Measurements from ENCODE around the gene SLC2A9.

SLC2A9 gene

DNA sequence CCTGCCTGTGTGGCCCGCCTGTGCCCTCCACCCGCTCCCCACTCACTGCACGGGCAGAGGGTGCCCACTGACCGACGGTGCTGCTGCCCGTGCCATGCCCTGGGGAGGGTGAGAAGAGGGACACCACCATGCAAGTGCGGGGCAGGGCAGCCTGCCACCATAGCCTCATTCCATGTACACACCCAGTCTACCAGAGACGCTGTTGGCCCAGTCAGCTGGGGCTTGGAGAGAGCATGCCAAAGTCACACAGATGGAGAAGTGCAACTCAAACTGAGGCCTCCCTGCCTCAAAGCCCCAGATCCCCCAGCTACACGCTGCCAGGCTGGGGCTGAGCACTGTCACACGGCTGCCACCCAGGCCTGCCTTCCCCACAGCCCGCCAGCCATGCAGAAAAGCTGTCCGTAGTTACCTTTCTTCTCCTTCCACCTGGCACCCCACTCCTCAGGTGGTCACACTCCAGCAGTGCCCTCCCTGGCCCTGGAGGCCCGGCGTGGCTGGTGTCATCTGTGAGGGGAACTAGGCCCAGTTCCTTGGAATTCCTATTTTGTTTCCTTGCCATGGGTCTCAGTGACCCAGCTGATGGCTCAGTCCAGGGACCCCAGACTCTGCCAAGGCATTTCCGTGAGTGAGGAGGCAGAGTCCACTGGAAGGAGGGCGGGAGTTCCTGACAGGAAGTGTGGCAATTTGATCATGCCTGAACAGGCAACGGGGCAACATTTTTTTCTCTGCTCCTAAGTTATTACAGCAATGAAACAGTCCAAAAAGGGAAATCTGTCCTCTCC is at the start of gene SLC2A9:
Gene SLC2A9 (minus strand): TSS at position 627 of the 782 bp plus-strand sequence. CDS start 68 bp downstream, at position 559.
- DNase-seq (ENCODE audit: low read depth in 2 of 2) = no peak

DNA sequence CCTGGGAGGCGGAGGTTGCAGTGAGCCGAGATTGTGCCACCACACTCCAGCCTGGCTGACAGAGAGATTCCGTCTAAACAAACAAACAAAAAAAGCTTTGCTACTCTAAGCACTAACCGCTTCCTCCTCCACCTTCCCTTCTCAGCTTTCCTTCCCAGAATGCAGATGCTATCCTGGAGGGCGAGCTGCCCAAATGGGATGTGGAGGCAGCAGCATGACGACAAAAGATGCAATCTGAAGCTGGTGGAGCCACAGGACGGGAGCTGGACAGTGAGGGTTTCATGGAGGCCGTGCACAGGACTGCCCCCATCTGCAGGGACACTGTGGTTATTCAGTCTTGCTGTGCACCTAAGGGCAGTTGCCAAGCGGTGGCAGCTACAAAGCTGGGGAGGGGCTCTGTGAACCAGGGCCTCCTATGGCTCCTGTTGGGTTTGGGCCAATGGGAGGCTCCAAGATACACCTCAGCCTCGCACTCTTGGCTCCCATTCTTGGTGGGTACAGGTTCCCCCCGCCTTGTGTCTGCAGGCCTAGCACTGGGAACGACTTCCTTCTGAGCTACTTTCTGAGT is 47.9 kb upstream of the SLC2A9 start:
- no peak for DNase-seq (ENCODE audit: low read depth in 2 of 2)

DNA sequence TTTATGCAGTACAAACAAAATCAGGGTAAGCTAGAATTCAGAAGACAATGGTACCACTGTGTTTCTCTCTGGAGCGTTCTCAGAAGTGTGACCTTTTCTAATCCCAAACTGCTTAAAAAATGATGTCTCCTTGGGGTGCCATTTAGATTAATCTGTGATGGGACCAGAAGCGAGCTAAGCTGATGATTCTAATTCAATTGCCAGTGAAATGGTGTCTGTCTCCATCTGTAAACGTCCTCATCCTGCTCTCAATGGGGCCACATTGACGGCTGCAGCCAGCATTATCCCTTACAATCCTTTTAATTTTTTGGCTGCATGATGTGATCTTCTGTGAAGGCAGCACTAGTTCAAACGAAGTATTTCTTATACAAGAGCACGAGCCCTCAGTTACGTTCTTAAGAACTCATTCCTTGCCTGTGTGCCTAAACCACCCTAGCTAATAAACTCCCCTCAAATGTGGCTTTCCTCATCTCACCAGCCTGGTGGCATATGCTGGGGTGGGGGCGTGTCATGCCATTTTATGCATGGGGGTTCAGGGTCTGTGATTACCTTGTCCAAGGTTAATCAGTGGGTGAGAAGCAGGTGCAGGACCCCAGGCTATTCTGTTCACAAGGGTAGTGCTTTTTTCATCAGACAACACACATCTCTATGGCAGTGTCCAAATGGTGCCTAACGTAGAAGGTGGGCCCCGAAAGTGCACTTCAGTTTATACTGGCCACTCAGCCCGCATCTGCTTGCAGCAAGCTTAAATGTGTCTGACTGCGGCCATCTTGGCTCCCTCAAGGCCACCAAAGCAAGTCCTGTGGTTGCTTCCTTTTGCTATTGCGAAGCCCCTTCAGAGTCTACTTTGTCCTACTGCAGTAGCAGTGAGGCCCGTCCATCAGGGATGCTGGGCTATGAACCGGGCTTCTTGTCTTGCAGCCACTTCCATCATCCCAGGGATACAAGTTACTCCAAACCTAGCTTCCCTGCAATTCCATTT is 45.7 kb upstream of the SLC2A9 start:
- DNase-seq (ENCODE audit: low read depth in 2 of 2) = no peak

DNA sequence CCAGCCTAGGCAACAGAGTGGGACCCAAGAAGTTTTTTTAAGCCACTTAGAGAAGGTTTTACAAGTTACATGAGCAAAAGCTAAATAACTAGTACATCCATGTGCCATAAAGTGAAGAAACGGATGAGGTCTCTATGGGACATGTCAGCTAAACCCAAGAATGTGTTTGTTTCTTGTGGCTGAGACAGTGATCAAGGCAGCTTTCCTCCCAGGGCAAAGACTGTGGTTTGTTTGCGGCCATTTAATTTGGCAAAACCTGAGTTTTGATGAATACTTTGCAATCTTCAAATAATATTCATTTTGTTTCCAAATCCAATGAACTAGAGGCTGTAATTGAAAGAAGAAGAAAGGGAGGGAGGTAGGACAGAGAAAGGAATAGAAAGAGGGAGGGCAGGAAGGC is 44.9 kb upstream of the SLC2A9 start:
- no peak for DNase-seq (ENCODE audit: low read depth in 2 of 2)

DNA sequence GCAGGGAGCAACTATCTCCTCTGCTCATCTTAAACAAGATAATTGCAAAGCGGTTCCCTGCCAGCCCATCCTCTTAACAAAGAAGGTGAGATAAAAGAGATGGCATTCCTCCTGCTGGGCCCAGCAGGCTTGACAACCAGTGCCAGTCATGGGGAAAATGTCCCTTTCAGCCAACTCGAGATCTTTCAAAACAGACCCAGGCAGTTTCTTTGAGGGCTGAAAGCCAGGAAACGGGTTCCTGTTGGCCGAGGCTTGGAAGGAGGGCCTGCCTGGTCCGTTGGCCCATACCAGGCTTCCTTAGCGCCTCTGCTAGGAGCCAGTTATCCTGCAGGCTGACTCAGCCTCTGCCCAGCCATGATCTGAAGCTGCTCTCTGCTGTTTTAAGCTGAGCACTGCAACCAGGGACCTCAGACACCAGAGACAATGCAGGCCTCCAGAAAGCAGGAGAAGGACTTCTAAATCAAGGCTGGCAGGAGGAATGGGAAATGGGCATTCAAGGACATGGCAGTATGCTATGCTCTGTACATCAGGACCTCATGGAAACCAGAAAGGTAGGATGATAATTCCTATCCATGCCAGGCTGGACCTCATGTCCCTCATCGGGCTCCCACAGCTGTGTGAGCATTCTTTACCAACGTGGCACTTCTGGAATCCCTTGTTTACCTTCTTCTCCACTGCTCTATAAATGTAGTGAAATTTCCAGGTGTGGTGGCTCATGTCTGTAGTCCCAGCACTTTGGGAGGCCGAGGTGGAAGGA is 42.4 kb upstream of the SLC2A9 start:
- DNase-seq (ENCODE audit: low read depth in 2 of 2) = no peak

DNA sequence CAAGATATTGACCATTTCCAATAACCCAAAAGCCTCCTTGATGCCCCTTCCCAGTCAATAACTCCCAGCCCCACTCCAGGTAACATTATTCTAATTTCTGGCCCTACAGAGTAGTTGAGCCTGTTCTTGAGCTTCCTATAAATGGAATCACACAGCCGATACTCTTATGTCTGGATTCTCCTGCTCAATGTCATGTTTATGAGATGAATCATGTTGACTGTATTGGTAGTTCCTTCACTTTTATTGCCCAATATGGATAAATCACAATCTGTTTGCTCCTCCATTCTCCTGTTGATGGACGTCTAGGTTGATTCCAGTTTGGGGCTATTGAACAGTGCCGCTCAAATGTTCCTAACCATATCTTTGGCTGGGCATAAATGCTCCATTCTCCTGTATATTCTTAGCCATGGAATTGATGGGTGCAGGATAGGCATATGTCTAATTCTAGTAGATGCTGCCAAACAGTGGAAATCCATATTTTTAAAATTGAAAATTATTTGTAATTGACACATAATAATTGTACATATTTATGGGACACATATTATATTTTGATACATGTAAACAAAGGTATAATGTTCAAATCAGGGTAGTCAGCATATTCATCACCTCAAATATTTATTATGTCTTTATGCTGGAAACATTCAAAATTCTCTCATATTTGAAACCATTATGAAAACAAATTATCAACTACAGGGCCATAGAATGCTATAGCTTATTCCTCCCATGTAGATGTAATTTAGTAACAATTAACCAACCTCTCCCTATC is 40.5 kb upstream of the SLC2A9 start:
- DNase-seq (ENCODE audit: low read depth in 2 of 2) = no peak

DNA sequence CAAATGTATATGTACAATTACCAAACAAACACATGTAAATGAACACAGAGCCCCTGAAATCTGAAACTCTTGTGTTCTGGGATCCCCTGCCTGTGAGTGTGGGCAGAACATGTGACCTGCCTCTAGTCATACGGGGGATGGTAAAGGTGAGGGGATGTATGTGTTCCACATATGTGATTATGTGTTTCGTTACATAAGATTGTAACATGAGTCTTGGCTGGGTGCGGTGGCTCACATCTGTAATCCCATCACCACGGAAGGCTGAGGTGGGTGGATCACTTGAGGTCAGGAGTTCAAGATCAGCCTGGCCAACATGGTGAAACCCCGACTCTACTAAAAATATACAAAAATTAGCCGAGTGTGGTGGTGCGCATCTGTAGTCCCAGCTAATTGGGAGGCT is 37.1 kb upstream of the SLC2A9 start:
- no peak for DNase-seq (ENCODE audit: low read depth in 2 of 2)

DNA sequence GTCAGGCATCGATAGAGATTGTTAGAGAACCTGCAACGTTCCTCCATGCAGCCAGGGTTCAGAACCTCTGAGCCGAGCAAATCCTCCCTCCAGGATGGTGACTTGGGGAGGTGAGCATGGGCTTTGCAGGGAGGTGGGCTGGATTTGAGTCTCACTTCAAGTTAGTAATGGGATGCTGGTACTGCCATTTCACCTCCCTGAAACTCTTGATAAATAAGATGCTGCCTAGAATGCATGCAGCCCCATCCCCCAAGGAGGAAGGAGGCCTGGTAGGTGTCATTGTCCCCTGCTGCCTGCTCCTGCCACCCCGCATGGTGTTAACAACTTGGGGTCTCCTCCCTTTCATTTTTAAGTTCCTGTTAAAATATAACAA is 35.7 kb upstream of the SLC2A9 start:
- DNase-seq (ENCODE audit: low read depth in 2 of 2) = no peak

DNA sequence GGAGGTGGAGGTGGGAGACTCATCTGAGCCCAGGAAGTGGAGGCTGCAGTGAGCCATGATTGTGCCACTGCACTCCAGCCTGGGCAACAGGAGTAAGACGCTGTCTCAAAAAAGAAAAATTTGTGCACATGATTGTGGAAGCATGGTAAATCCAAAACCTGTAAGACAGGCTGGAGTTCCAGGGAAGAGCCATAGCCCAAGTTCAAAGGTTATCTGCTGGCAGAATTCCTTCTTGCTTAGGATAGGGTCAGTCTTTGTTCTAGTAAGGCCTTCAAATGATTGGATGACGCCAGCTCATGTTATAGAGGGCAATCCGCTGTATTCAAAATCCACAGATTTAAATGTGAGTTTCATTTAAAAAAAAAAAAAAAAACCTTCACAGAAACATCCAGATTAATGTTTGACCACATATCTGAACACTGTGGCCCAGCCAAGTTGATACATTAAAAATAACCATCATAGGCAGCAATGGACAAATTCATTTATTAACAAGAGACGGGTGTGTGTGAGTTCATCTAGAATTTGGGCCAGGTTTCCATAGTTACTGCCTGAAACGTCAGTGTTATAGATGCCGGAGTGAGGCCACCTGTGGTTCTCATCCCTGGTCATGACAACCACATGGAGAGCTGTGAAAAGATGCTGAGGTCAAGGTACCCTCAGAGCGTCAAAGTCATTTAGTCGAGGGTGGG is 35.2 kb upstream of the SLC2A9 start:
- DNase-seq (ENCODE audit: low read depth in 2 of 2) = no peak

DNA sequence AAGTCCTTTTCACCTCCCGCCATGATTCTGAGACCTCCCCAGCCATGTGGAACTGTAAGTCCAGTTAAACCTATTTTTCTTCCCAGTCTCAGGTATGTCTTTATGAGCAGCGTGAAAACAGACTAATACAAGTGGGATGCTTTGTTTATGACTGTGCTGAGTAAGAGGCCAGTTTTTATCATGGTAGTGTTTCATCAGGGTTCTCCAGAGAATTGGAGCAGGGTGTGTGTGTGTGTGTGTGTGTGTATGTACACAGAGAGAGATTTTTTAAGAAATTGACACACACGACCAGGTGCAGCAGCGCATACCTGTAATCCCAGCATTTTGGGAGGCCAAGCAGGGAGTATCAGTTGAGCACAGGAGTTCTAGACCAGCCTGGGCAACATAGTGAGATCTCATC is 34.6 kb upstream of the SLC2A9 start:
- DNase-seq (ENCODE audit: low read depth in 2 of 2) = no peak

DNA sequence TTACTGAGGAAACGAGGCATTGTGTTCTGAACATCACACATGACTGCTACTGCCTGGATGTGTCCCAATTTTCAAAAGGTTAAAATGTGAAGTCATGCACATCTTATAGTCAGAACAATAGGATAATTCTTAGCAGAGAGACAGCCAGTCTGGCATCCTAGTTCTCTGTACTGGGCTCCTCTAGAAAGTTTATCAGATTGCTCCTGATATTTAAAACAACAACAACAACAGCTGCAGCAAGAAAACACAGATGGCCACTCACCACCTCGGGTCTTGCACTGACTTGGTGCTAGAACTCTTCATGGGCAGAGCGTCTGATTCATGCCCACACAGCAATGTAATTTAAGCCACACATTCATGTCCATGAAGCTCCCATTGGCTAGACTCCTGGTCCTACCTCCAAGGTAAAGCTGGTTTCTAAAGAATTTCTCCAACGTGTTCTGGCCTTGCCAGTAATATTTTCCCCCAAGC is 33.3 kb upstream of the SLC2A9 start:
- DNase-seq (ENCODE audit: low read depth in 2 of 2) = no peak

DNA sequence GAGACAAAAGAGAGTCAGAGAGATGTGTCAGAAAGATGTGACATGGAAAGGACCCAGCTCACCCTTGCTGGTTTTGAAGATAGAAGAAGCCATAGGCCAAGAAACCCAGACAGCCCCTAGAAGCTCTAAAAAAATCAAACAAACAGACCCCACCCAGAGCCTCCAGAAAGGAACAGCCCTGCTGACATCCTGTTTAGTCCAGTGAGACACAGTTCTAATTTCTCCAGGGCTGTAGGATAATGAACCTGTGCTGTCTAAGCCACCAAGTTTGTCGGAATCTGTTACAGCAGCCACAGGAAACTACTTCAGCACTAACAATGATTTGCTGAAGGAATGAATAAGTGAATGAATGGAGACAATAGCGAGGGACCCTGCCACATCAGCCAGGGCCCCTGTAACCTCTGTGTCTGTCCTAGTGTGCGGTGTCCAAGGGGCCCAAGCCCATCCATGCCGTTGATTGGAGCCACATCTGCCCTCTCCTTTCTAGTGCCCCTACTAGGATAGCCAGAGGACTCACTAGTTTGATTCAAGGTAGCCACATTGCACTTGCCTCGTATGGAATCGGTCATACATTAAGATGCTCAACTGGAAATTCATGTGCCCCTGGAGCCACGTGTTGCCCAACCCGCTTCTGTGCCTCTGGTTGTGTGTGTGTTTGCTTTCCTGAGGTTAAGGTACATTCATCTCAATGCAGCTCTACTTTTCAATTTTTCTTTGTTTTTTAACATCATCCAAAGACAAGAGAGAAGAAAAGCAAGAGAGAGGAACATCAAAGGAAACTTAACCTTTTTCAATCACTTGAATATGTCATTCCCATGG is 32.5 kb upstream of the SLC2A9 start:
- no peak for DNase-seq (ENCODE audit: low read depth in 2 of 2)

DNA sequence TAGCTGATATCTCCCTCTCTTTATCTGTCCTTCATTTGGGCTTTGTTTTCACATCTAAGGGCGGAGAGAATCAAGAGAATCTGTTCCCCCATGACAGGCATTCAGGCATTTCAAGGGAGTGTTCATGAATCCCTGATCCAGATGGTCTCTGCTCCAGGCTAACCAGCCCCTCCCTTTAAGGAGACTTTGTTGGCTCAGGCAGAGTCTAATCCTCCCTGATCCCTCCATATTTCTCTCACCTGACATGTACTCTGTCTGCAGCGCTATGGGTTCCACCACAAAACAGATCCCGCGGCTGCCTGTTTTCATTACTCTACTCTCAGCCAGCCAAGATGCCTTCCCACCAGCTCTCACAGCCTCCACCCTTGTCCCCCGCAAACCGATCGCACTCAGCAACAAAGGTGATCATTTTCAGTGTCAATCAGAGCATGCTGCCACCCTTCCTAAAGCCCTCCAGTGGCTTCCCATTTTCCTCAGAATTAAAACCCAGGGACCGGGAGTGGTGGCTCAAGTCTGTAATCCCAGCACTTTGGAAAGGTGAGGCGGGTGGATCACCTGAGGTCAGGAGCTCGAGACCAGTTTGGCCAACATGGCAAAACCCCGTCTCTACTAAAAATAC is 30.3 kb upstream of the SLC2A9 start:
- no peak for DNase-seq (ENCODE audit: low read depth in 2 of 2)

DNA sequence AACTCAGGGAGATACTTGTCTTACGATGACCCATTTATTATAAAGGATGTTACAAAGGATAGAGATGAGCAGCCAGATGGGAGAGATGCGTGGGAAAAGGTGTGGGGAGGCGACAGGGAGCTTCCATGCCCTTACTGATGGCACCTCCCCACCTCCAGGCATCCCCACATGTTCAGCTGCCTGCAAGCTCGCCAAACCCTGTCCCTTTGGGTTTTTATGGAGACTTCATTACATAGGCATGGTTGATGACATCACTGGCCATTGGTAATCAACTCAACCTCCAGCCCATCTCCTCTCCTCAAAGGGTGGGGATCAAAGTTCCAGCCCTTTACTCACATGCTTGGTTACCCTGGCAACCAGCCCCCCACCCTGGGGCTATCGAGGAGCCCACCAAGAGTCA is 29.4 kb upstream of the SLC2A9 start:
- no peak for DNase-seq (ENCODE audit: low read depth in 2 of 2)

DNA sequence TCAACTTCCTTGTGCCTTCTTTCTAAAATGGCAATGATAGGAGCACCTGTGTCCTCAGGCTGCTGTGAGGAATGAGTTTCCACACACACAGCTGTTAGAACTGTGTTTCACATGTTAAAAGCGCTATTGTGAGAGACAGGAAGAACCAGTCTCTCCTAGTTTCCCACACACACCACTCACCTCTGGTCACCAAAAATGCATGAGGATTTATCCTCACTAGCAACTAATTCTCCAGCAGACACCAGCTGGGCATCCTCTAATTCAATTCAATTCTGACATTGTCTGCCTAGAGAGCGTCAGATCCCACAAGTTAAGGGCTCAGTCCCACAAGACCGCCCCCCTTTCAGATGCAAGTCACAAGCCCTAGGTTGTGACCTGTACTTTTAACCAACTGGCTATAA is 29.0 kb upstream of the SLC2A9 start:
- DNase-seq (ENCODE audit: low read depth in 2 of 2) = no peak

DNA sequence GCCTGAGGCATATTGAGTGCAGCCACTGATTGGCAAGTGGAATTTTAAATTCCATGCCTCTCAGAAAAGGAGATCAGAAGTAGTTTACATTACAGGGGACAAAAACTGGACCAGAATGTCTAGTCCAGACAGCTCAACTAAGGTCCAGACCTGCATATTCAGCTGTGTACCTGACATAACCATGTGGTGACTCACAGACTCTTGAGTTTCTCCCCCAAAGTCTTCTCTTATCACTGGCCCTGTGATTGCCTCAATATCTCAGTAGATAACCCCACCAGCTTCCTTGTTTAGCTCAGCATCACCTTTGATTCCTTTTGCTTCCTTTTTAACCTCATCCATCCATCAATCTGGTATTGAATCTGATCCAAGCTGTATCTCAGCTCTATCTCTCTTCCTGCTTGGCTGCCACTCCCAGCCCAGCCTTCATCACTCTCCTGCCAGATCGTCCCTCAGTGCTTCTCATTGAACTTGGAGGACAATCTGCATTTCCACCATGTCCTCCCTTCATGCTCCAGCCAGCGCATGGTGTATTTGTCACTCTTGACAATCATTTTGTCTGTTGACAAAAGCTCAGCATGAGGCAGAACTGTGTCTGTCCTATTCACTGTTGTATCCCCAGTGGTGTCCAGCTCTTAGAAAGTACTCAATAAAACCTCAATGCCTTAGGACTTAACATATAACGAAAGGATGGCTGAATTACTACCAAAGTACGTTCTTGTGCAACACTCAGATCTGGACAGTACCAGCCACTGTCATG is 27.8 kb upstream of the SLC2A9 start:
- DNase-seq (ENCODE audit: low read depth in 2 of 2) = no peak

DNA sequence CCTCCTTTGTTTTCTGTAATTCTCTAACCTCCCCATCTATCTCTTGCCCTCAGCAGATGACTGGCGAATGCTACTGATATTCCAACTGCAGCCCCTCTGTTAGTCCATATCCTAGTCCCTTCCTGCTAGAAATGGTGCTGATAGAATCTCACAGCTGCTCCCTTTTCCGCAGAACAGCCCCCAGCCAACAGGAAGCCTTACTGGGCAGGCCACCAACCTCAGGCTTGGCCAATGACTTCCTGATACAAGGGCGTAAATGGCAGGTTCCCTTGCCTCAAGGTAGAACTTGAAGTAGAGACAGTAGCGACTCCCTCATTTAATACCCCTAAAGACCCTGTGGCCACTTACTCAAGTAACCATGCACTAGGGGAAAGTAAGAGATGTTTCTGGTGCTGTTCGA is 26.7 kb upstream of the SLC2A9 start:
- DNase-seq (ENCODE audit: low read depth in 2 of 2) = no peak

DNA sequence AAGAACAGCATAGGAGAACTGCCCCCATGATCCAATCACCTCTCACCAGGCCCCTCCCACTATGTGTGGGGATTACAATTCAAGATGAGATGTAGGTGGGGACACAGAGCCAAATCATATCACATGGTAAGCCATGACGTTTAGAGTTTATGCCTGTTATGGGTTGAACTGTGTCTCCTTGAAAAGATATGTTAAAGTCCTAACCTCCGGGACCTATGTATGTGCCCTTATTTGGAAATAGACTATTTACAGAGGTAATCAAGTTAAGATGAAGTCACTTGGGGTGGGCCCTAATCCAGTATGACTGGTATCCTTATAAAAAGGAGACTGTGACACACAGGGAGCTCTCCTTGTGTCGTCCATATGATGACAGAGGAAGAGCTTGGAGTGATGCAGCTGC is 25.2 kb upstream of the SLC2A9 start:
- DNase-seq (ENCODE audit: low read depth in 2 of 2) = no peak
